HEK293T (cell line): Measurements from ENCODE around the gene ODAPH.

Experiments
- ARNT ChIP-seq: fragments of 450-650 bp; IDR thresholded peaks from 2 replicates; pipeline ENCODE4 v1.6.1; 2017; ENCODE audit warnings: mild to moderate bottlenecking
- BHLHE40 ChIP-seq: fragments of 450-650 bp; IDR thresholded peaks from 2 replicates; pipeline ENCODE4 v1.6.1; 2016; ENCODE audit warnings: mild to moderate bottlenecking, moderate library complexity, borderline replicate concordance
- ELF4 ChIP-seq: fragments of 450-650 bp; IDR thresholded peaks from 2 replicates; pipeline ENCODE4 v1.6.1; 2017; ENCODE audit warnings: antibody characterized with exemption
- FOXA1 ChIP-seq: fragments of 450-650 bp; IDR thresholded peaks from 2 replicates; pipeline ENCODE4 v1.6.1; 2016; ENCODE audit warnings: mild to moderate bottlenecking
- FOXK2 ChIP-seq: fragments of 450-650 bp; IDR thresholded peaks from 2 replicates; pipeline ENCODE4 v1.6.1; 2016; ENCODE audit warnings: mild to moderate bottlenecking
- LEF1 ChIP-seq: fragments of 450-650 bp; IDR thresholded peaks from 2 replicates; pipeline ENCODE4 v1.6.1; 2017; ENCODE audit warnings: mild to moderate bottlenecking, borderline replicate concordance
- NFRKB ChIP-seq: fragments of 450-650 bp; IDR thresholded peaks from 2 replicates; pipeline ENCODE4 v1.6.1; 2016; ENCODE audit warnings: mild to moderate bottlenecking, moderate library complexity
- PKNOX1 ChIP-seq: fragments of 450-650 bp; IDR thresholded peaks from 2 replicates; pipeline ENCODE4 v1.6.1; 2016
- SP1 ChIP-seq: fragments of 450-650 bp; IDR thresholded peaks from 2 replicates; pipeline ENCODE4 v1.6.1; 2017
- SUZ12 ChIP-seq: fragments of 450-650 bp; IDR thresholded peaks from 2 replicates; pipeline ENCODE4 v1.6.1; 2016; ENCODE audit warnings: mild to moderate bottlenecking
- TARDBP ChIP-seq: fragments of 450-650 bp; IDR thresholded peaks from 2 replicates; pipeline ENCODE4 v1.6.1; 2016

- no peak for TF ChIP-seq ARNT
- no peak for TF ChIP-seq FOXA1
- TF ChIP-seq BHLHE40: no peak
- TF ChIP-seq SP1: no peak
- no peak for TF ChIP-seq LEF1
- no peak for TF ChIP-seq FOXK2
- no peak for TF ChIP-seq NFRKB
- TF ChIP-seq ELF4: no peak
- TF ChIP-seq PKNOX1: no peak
- TF ChIP-seq TARDBP: no peak
- TF ChIP-seq SUZ12: no peak
These were observed 42.2 kb upstream of the ODAPH start for GRCh38 chr4:75513526-75514130.
